ENCODE measurements around the gene HOXD8. TPM values are rescaled to one million over a fixed set of nuclear protein-coding genes. Genes with fewer than 3 reads are reported as not detected.

Gene HOXD8
- total and polyA plus RNA-seq, 9 of the 15 experiments (the other 6 are each of a cell fraction or from before 2014, with no cell fraction given) = 0.04 to 0.15 TPM; not detected in 7

DNA sequence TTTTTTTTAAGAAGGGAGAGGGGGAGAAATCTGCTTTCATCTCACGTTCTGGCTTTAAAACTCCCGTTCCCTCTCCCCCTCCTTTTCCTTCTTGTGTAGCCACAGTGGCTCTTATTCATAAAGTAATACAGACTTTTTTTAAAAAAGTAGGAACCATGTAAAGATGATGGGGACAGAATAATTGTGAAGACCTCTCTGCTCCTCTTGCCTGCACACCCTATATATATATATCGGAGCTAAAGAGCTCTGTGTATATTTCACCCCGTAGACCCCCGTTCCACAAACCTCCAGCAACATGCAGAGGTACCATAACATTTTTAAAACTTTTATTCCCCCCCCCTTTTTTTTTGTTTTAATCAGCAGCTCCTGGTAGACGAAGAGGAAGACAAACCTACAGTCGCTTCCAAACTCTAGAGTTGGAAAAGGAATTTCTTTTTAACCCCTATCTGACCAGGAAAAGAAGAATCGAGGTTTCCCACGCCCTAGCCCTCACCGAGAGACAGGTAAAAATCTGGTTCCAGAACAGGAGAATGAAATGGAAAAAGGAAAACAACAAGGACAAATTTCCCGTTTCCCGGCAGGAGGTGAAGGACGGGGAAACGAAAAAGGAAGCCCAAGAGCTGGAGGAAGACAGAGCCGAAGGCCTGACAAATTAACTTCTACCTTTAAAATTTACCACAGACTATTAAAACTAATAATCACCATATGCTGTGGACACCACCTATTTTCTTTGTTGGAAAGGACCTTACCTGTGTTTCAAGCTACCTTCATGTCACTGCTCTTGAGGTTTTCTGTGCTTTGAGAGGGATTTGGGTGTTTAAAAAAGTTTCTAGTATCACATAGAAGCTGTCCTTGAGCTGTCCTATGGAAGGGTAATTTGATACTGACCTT lies 1.7 kb downstream of the HOXD8 start:
- no peak for FAIRE-seq
- no peak for DNase-seq (ENCODE audit: extremely low read depth in 1 of 4, low spot score in 3 of 4)
- ChIA-PET POLR2A (interaction anchor here (0.9 to 1.7 kb wide), 2 partner anchors 316 to 486 kb away, joined by 3 read pairs; no protein-coding TSS in a partner anchor), CTCF (ENCODE audit: low intra/inter-chr PET ratio) (no interaction called here)
- no TSS peak for BruUV-seq (replicated peaks)
- Histone ChIP-seq H3K36me3 (ENCODE audit: control insufficient read depth, insufficient read depth, low read length) (no peaks in the 10 kb centered on the region), H3K9ac (ENCODE audit: insufficient read depth in 1 of 2, low read depth in 2 of 2, low read length in 2 of 2) (no peak overlapping the region), H3K9me1 (ENCODE audit: control insufficient read depth, insufficient read depth, low read length) (no peaks in the 10 kb centered on the region), H3K27ac (ENCODE audit: extremely low read depth, low read depth, low read length) (no peak overlapping the region), H3K4me1 (replicated peaks in 1 of 2; ENCODE audit: control insufficient read depth in 2 of 2, insufficient read depth in 2 of 2, low read length in 2 of 2) (peaks cover 0 to 21% of the 10 kb centered on the region in 2 experiments; a peak in 2 of 5 replicates), H3K27me3 (ENCODE audit: control insufficient read depth in 2 of 2, insufficient read depth in 2 of 2, low read length in 2 of 2) (peaks cover 46 to 67% of the 10 kb centered on the region in 2 experiments), H3K79me2 (ENCODE audit: control insufficient read depth, insufficient read depth, low read length) (no peaks in the 10 kb centered on the region), H3K9me3 (replicated peaks; ENCODE audit: control insufficient read depth, insufficient read depth, low read depth, low read length) (no peaks in the 10 kb centered on the region), H3K4me2 (ENCODE audit: insufficient read depth, low read length) (peak overlapping the region; percentile 16; the same call in 1 of the 2 replicates), H3K4me3 (no peak overlapping the region), H2AFZ (ENCODE audit: low read depth, low read length) (peak overlapping the region; percentile 28; the same call in 1 of the 2 replicates), H4K20me1 (replicated peaks; ENCODE audit: control insufficient read depth, insufficient read depth, low read length) (0 out of 2 replicates have a peak, but pooled peaks cover 5% of the 10 kb centered on the region)
- no peak for ATAC-seq
- TF ChIP-seq CBX8 (IDR thresholded peaks at IDR 0.05; ENCODE audit: borderline replicate concordance, extremely low read depth, low read depth, low read length, poor library complexity, severe bottlenecking) (peak; percentile 85), ZFP36 (IDR thresholded peaks at IDR 0.05; ENCODE audit: low read depth, low read length, partially characterized antibody) (peak; percentile 40), BRD9 (IDR thresholded peaks at IDR 0.05; ENCODE audit: low read depth, partially characterized antibody) (no peak), TFE3 (CRISPR knock-in tag; IDR thresholded peaks at IDR 0.05) (no peak), RNF2 (IDR thresholded peaks at IDR 0.05) (peak; percentile 58; the same call in 1 of the 2 replicates), E2F3 (CRISPR knock-in tag; IDR thresholded peaks at IDR 0.05) (no peak), BMI1 (IDR thresholded peaks at IDR 0.05; ENCODE audit: low read length) (peak; percentile 34), PRDM10 (IDR thresholded peaks at IDR 0.05; ENCODE audit: partially characterized antibody) (peak; percentile 54), CBX2 (IDR thresholded peaks at IDR 0.05; ENCODE audit: insufficient read depth, low read length, poor library complexity, severe bottlenecking) (peak; percentile 99), ELF1 (tag; IDR thresholded peaks at IDR 0.05) (no peak)
- TF ChIP-seq, protein P1, sequence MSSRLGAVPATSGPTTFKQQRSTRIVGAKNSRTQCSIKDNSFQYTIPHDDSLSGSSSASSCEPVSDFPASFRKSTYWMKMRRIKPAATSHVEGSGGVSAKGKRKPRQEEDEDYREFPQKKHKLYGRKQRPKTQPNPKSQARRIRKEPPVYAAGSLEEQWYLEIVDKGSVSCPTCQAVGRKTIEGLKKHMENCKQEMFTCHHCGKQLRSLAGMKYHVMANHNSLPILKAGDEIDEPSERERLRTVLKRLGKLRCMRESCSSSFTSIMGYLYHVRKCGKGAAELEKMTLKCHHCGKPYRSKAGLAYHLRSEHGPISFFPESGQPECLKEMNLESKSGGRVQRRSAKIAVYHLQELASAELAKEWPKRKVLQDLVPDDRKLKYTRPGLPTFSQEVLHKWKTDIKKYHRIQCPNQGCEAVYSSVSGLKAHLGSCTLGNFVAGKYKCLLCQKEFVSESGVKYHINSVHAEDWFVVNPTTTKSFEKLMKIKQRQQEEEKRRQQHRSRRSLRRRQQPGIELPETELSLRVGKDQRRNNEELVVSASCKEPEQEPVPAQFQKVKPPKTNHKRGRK (tag; IDR thresholded peaks at IDR 0.05) = peak; percentile 48; the same call in 1 of the 2 replicates
- intact Hi-C loops (cut with micrococcal nuclease) = no loop called here
- in situ Hi-C loops (cut with MboI) = loop anchor here (25.0 kb wide), 2 partner anchors 681 to 1631 kb away; no protein-coding TSS in a partner anchor
- WGBS (ENCODE audit: insufficient coverage, low coverage, missing lambda C conversion rate) = 6% methylated on average over 14 of the region's 15 CpGs

Measured in K562 (cell line).